Adrenal gland (tissue), 12 donors: ENCODE data around the gene MLANA. TPM values are rescaled to one million over a fixed set of nuclear protein-coding genes. Genes with fewer than 3 reads are reported as not detected.

ENCODE experiments used
- DNase-seq, 7 donors: peaks; one replicate each; pipeline ENCODE4 v3.0.0-alpha.2; 2019 to 2020
- H3K27ac ChIP-seq, 5 donors: fragments of 200-600 bp; sonication (generic) in 4 of 5; 1 replicate in 3 of 5; 2 replicates in 2 of 5; pipeline versions ENCODE4 v1.5.1 to v1.8.0; 2016 to 2020; ENCODE audit warnings: mild to moderate bottlenecking in 1 of 5
- H3K27me3 ChIP-seq: fragments of 200-600 bp; 2 replicates; pipeline ENCODE4 v1.8.0; 2021
- H3K36me3 ChIP-seq, 2 donors: fragments of 200-600 bp; replicated peaks in 1 of 2; 1 replicate in 1 of 2; 2 replicates in 1 of 2; pipeline versions ENCODE4 v1.5.1 to v1.8.0; 2018 to 2022
- H3K4me1 ChIP-seq, 2 donors: fragments of 200-600 bp; replicated peaks in 1 of 2; 1 replicate in 1 of 2; 2 replicates in 1 of 2; pipeline versions ENCODE4 v1.5.1 to v1.8.0; 2018 to 2021
- H3K4me3 ChIP-seq, 4 donors: fragments of 200-600 bp; sonication (generic) in 3 of 4; one replicate each; pipeline ENCODE4 v1.5.1; 2016 to 2018
- H3K9me3 ChIP-seq, 3 donors: fragments of 200-600 bp; sonication (generic) in 1 of 3; replicated peaks in 1 of 3; 1 replicate in 2 of 3; 2 replicates in 1 of 3; pipeline versions ENCODE4 v1.5.1 to v1.8.0; 2016 to 2021
- POLR2A ChIP-seq, 2 donors: fragments of 450-650 bp; IDR thresholded peaks; one replicate each; pipeline ENCODE4 v1.6.1; 2017; ENCODE audit warnings: antibody characterized with exemption in 2 of 2, mild to moderate bottlenecking in 2 of 2, moderate library complexity in 1 of 2
- WGBS, 4 donors: extraction: QIAGEN DNeasy Blood & Tissue Kit in 2 of 4; methylation state at CpG; one replicate each; pipeline versions ENCODE4 v1.1.5 to v1.1.7; 2013 to 2017; 5-methylcytosine and 5-hydroxymethylcytosine counted together
- intact Hi-C, 2 donors: fragments of 100-400 bp; cut with DNase I; formaldehyde crosslinking; loops; one replicate each; pipeline versions ENCODE4 v1.14.1 to v1.15.0; 2022 to 2023
- polyA plus RNA-seq, 3 donors: library from polyadenylated mRNA; stranded (reverse); fragments of 200-250 nt in 2 of 3; fragments of 350-450 nt in 1 of 3; fragmentation: Illumina TruSeq in 1 of 3; extraction: RNeasy Lipid Tissue Mini Kit (QIAGEN cat#74804) in 1 of 3; gene quantifications; one replicate each; pipeline ENCODE4 v1.2.3, GENCODE V29; 2013 to 2014
- total RNA-seq, 9 donors: library from RNA; depleted of rRNA in 4 of 9; stranded (reverse); fragments of >200 nt in 4 of 9; fragments of 120-200 nt in 1 of 9; fragmentation: NEBNext Ultra II Directional in 1 of 9; extraction: Animal tissue kit (Norgen Biotek cat#: 25700) in 1 of 9; gene quantifications; one replicate each; pipeline versions ENCODE4 v1.1.0 to v1.2.4, GENCODE V29; 2013 to 2023
- TF ChIP-seq, protein P1 (sequence below), 6 experiments: fragments of 450-650 bp in 4 of 6; fragments of 200-600 bp in 2 of 6; sonication (generic) in 1 of 6; IDR thresholded peaks; 1 replicate in 5 of 6; 2 replicates in 1 of 6; pipeline versions ENCODE4 v1.5.1 to v1.8.0; 2016 to 2021; ENCODE audit warnings: antibody characterized with exemption in 6 of 6, mild to moderate bottlenecking in 2 of 6, moderate library complexity in 1 of 6
- donor health status: healthy with polysubstance abuse.
- donor health status: Bipolar disorder and iron deficiency.
- donor health status: DM: yes; HTN: yes; CAD: no.
- donor health status: DM: no; HTN: no; CAD: no.
- donor health status: DM: no; HTN: no; CAD: no.
- donor health status: DM: yes; HTN: yes; CAD: no.

Gene MLANA
- total and polyA plus RNA-seq, 12 donors, result not detected

DNA sequence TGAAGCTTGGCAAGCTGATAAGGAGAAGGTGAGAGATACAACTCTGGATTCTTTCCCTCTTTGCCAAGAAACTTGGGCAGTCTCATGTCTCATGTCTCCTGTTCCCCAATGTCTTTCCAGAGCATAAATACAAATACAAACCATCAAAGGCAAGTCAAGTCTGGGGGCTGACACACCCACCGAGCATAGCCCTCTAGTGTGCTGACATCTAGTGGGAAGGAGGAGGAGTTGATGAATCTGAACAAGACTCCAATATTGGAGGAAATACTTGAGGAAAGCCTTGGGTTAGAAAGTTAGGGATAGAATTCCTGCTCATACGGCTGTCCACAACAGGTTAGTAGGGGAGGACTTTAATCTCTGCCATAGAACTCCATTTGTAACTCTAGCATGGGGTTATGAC lies 8.6 kb downstream of the MLANA start:
- DNase-seq, result no peak
- Histone ChIP-seq H3K27me3 (no peaks in the 10 kb centered on the region), H3K9me3 (no peaks in the 10 kb centered on the region), H3K27ac (no peak overlapping the region), H3K4me1 (no peaks in the 10 kb centered on the region), H3K36me3 (no peaks in the 10 kb centered on the region), H3K4me3 (no peak overlapping the region)
- intact Hi-C loops, result loop anchor here in 1 of 2 donors (10.0 kb wide), 1 partner anchor 146 kb away; no protein-coding TSS in a partner anchor
- no peak for TF ChIP-seq POLR2A (IDR thresholded peaks at IDR 0.05)
- TF ChIP-seq, protein P1, sequence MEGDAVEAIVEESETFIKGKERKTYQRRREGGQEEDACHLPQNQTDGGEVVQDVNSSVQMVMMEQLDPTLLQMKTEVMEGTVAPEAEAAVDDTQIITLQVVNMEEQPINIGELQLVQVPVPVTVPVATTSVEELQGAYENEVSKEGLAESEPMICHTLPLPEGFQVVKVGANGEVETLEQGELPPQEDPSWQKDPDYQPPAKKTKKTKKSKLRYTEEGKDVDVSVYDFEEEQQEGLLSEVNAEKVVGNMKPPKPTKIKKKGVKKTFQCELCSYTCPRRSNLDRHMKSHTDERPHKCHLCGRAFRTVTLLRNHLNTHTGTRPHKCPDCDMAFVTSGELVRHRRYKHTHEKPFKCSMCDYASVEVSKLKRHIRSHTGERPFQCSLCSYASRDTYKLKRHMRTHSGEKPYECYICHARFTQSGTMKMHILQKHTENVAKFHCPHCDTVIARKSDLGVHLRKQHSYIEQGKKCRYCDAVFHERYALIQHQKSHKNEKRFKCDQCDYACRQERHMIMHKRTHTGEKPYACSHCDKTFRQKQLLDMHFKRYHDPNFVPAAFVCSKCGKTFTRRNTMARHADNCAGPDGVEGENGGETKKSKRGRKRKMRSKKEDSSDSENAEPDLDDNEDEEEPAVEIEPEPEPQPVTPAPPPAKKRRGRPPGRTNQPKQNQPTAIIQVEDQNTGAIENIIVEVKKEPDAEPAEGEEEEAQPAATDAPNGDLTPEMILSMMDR (IDR thresholded peaks at IDR 0.05), result peak in 1 of 6 experiments; percentile 6
- 73 to 83% (median 77%) methylated on average over 2 of the region's 2 CpGs for WGBS, 4 donors

DNA sequence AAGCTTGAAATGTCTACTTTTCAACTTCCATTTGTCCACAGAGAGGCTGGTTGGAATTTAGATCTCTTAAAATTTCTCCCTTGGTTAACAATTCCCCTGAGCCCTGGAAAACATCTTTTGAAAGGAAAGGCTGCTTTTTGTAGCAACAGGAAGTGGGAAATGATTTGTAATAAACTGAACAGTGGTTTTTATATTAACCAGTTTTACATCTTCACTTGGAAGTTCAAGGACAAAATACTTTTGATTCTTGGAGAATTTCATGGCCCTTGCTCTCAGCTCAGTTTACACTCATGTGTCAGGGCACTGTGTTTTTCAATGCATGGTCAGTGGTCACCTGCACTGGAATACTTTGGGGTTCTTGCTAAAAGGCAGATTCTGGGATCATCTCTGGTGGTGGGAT lies 9.9 kb downstream of the MLANA start:
- no peak for TF ChIP-seq POLR2A (IDR thresholded peaks at IDR 0.05)
- TF ChIP-seq, protein P1 (IDR thresholded peaks at IDR 0.05), result no peak
- intact Hi-C loops, result no loop called here
- Histone ChIP-seq H3K4me3 (no peak overlapping the region), H3K27ac (no peak overlapping the region), H3K9me3 (no peaks in the 10 kb centered on the region), H3K36me3 (no peaks in the 10 kb centered on the region), H3K4me1 (no peaks in the 10 kb centered on the region), H3K27me3 (no peaks in the 10 kb centered on the region)
- DNase-seq, result no peak

DNA sequence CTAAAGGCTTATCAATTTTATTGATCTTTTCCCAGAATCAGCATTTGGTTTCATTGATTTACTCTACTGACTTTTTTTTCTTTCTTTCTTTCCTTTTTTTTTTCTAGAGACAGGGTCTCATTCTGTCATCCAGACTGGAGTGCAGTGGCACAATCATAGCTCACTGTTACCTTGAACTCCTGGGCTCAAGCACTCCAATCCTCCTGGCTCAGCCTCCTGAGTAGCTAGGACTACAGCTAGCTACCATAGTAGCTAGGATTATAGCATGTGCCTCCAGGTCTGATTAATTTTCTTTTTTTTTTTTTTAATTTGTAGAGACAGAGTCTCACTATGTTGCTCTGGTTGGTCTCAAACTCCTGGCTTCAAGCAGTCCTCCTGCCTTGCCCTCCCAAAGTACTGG lies 11.7 kb downstream of the MLANA start:
- intact Hi-C loops, result no loop called here
- Histone ChIP-seq H3K27ac (no peak overlapping the region), H3K4me1 (no peaks in the 10 kb centered on the region), H3K36me3 (no peaks in the 10 kb centered on the region), H3K27me3 (no peaks in the 10 kb centered on the region), H3K9me3 (no peaks in the 10 kb centered on the region), H3K4me3 (no peak overlapping the region)
- TF ChIP-seq, protein P1 (IDR thresholded peaks at IDR 0.05), result no peak
- no peak for TF ChIP-seq POLR2A (IDR thresholded peaks at IDR 0.05)
- DNase-seq, result no peak

DNA sequence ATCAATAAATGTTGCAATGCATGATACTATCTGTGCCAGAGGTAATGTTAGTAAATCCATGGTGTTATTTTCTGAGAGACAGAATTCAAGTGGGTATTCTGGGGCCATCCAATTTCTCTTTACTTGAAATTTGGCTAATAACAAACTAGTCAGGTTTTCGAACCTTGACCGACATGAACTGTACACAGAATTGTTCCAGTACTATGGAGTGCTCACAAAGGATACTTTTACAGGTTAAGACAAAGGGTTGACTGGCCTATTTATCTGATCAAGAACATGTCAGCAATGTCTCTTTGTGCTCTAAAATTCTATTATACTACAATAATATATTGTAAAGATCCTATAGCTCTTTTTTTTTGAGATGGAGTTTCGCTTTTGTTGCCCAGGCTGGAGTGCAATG lies 18.2 kb downstream of the MLANA start:
- WGBS, 4 donors, result 89 to 99% (median 96%) methylated on average over 3 of the region's 3 CpGs
- no peaks in the 10 kb centered on the region for H3K36me3 ChIP-seq
- H3K4me1 ChIP-seq, result no peaks in the 10 kb centered on the region
- no peak for DNase-seq
- no peaks in the 10 kb centered on the region for H3K9me3 ChIP-seq
- TF ChIP-seq POLR2A (IDR thresholded peaks at IDR 0.05), result no peak
- TF ChIP-seq, protein P1 (IDR thresholded peaks at IDR 0.05), result no peak
- H3K27me3 ChIP-seq, result no peaks in the 10 kb centered on the region
- H3K4me3 ChIP-seq, result no peak overlapping the region
- intact Hi-C loops, result no loop called here
- H3K27ac ChIP-seq, result no peak overlapping the region
